Body of pancreas (tissue), 4 donors: ENCODE measurements around the gene GDPD4.

Source experiments
- CTCF ChIP-seq, 7 experiments: fragments of 450-650 bp in 4 of 7; fragments of 200-600 bp in 3 of 7; sonication (generic) in 3 of 7; IDR thresholded peaks; one replicate each; pipeline ENCODE4 v1.5.1; 2016 to 2019; ENCODE audit warnings: antibody characterized with exemption in 7 of 7
- POLR2A ChIP-seq, 3 donors: fragments of 450-650 bp; IDR thresholded peaks; one replicate each; pipeline ENCODE4 v1.6.1; 2016; ENCODE audit warnings: antibody characterized with exemption in 3 of 3, mild to moderate bottlenecking in 2 of 3

DNA sequence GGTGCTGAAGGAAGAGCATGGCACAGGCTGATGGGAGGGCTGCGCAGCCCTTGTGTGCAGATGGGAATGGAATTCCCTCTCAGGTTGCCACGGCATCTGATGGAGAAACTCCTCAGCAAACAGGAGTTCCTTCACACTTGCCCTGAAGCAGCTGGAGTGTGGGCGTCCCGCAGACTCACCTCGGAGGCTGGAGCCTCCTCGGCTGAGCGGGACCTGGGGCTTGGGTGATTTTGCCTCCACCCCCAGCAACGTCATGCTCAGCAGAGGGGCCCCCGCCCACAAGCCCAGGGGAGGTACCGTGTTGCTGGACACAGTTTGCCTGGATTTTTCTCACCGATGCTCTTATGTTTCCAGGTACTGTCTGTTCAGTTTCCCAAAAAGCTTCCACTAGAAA lies 110.1 kb downstream of the GDPD4 start:
- TF ChIP-seq CTCF (IDR thresholded peaks at IDR 0.05): no peak
- TF ChIP-seq POLR2A (IDR thresholded peaks at IDR 0.05): no peak
